NCI-H774 (cell line): ENCODE data around the gene TLE1.
A peak's percentile ranks its signal among the peaks of the same experiment; 100 is the strongest.
"Not testable (repeated sequence)": the region's sequence is repeated elsewhere in the genome, so short reads cannot be mapped to it uniquely, and the experiment has no call there.

Experiments
- DNase-seq: peaks from one replicate; lab custom pipeline; 2025; lab: John Stamatoyannopoulos, UW

The TLE1 gene

GRCh38 chr9:81652058-81652687 is 37.2 kb downstream of the TLE1 start:
- DNase-seq = peak; percentile 28

DNA sequence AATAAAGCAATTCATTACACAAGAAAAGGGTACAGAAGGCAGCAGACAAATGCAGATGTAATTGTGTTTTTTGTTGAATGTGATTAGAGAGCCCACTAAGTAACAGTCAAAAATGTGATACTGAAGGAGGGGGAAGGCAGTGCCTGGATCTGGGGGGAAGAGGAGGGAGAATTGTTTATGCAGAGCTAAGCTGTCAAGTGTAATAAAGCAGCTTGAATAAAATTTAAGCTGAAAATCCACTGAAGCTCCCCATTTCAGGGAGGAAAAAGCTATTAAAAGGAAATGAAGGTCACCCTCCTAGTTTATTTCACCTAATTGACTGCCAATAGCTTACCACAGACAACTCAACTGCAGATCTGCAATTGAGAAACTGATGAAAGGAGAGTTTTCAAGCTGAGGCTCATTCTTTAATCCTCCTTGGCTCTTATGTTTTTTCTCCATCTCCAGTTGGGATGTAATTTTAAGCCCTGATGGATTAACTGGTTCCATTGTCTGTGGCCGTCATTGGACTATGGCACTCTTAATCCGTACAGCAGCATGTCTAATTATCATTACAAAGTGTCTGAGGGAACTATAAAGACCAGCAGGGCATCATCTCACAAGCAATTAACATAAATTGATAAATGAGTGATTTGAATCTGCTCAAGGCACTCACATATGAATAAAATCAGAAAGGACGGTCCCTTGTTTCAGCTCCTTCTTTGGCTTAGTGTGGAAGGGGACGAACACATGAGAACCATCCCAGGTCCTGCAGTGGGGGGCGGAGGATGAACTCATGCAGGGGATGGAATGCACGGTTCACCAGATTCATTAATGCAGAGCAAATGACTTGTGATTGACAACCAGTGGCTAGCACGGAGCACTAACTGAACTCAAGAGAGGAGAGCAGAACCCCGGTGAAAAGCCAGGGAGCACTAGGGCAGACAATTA is 38.5 kb downstream of the TLE1 start:
- no peak for DNase-seq

GRCh38 chr9:81649475-81650240 is 39.7 kb downstream of the TLE1 start:
- DNase-seq = no peak

DNA sequence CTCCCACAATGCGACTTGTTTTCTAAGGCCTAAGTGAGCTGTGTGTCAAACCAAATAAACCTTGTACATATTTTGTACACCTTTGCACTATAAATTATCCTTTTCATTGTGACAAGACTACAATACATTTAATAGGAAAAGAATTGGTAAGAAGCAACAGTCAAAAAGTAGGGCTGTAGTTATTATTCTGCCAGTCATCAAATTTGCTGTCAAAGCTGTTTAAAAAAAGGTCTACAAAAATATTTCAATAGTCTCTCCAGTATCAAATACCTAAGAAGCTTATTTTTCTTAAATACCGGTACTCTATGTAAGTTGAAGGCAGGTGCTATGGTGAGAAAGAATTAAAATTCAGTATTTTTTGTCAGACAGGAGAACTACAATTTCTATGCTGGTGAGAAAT is 40.5 kb downstream of the TLE1 start:
- DNase-seq = no peak

DNA sequence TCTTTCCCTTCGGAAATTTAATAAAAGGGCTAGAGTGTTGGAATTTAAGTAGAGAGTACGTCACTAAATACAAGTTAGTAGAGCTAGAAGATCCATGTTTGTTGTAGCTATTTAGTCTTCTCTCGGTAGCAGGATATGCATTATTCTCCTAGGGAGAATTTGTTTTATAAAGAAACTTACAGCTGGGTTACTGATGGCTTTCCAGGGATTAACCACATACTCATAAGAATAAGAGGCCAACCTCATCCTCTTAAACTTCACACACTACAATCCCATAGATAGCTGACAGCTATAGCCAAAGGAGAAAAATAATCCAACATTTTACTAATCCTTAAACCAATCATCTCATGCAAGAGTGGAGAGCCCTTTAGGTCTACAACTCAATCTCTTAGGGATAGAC is 43.0 kb downstream of the TLE1 start:
- no peak for DNase-seq

DNA sequence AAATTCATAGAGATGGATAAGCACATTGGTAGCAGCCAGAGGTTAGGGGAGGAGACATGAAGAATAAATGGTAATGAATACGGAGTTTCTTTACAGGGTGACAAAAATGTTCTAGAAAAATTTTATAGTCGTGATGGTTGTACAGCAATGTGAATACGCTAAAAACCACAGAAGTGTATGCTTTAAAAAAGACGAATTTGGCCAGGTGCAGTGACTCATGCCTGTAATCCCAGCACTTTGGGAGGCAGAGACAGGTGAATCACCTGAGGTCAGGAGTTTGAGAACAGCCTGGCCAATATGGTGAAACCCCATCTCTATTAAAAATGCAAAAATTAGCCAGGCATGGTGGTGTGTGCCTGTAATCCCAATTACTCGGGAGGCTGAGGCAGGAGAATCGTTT is 44.8 kb downstream of the TLE1 start:
- not testable (repeated sequence) for DNase-seq

- no peak for DNase-seq
These were observed 52.1 kb downstream of the TLE1 start for GRCh38 chr9:81637276-81637675.

GRCh38 chr9:81636255-81636599 is 53.1 kb downstream of the TLE1 start:
- DNase-seq = no peak

GRCh38 chr9:81635521-81636254 is 53.7 kb downstream of the TLE1 start:
- DNase-seq = no peak

DNA sequence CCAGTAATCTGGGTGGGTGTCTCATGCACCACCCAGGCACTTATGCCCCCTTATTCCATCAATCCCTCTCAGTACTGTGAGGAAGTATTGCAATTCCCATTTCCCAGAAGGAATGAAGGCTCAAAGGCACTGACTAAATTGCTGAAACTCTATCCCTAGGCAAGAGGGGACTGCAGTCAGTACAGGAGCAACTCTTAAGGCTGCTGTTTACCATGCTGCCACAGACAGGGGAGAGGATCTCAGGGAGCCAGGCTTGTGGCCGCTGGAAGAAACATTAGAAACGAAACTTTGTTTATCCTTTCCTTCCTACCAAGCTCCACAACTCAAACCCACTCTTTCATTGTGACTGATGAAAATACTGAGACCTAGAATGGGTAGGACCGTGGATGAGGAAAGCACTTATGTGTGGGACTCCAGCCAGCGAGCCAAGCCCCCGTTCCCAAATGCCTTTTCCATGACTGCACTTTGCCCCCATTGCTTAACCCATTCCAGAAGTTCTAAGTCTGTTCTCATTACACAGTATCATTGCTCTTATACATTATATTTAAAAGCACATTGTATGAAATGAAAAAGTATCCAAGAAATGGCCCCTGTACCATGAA is 54.3 kb downstream of the TLE1 start:
- no peak for DNase-seq

- no peak for DNase-seq
These were observed 55.1 kb downstream of the TLE1 start for GRCh38 chr9:81633952-81634854.

- DNase-seq = no peak
These were observed 56.7 kb downstream of the TLE1 start for GRCh38 chr9:81632599-81632998.

DNA sequence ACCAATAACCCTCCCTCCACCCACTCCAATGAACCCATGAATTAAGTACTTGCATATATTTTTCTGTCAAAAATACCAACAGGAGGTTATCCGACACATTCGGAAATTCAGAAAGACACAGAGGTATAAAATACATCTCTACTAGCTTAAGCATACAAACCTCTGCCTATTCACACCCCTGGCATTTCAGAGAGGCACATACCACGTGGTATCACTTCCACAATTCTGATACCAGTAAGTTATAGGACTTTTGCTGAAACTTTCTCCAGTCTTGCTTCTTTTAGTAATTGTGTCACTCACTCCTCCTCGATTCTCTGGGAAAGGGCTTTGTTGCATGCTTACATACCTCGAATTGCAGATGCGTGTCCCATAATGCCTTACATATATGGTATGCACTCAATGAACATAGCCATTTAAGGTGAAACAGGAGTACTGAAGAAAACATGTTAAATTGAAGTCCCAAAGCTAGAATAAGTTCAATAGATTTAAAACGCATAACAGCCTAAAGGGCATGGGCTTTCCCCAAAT is 58.1 kb downstream of the TLE1 start:
- DNase-seq = no peak

- no peak for DNase-seq
These were observed 59.9 kb downstream of the TLE1 start for GRCh38 chr9:81629440-81629839.

GRCh38 chr9:81628897-81629296 is 60.5 kb downstream of the TLE1 start:
- DNase-seq = no peak

GRCh38 chr9:81627481-81627880 is 61.9 kb downstream of the TLE1 start:
- no peak for DNase-seq

GRCh38 chr9:81626511-81626910 is 62.8 kb downstream of the TLE1 start:
- DNase-seq = no peak

DNA sequence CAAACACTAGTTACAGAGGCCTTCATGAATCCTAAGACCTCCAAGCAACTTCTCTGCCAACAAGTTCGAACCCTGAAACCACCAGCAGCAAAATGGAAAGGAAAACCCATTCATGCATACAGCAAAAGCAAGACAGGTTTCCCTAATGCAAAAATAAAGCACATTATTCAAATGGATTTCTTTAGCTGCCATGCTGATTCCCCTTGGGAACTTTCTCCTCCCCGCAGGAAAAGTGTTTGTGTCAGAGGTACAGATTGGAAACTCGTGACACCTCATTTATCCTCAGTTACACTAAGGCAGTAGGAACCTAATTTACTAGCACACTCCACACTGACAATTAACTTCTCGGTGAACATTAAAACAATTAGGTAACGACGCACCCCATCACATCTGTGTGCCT is 63.4 kb downstream of the TLE1 start:
- DNase-seq = no peak

GRCh38 chr9:81623778-81624177 is 65.6 kb downstream of the TLE1 start:
- no peak for DNase-seq

DNA sequence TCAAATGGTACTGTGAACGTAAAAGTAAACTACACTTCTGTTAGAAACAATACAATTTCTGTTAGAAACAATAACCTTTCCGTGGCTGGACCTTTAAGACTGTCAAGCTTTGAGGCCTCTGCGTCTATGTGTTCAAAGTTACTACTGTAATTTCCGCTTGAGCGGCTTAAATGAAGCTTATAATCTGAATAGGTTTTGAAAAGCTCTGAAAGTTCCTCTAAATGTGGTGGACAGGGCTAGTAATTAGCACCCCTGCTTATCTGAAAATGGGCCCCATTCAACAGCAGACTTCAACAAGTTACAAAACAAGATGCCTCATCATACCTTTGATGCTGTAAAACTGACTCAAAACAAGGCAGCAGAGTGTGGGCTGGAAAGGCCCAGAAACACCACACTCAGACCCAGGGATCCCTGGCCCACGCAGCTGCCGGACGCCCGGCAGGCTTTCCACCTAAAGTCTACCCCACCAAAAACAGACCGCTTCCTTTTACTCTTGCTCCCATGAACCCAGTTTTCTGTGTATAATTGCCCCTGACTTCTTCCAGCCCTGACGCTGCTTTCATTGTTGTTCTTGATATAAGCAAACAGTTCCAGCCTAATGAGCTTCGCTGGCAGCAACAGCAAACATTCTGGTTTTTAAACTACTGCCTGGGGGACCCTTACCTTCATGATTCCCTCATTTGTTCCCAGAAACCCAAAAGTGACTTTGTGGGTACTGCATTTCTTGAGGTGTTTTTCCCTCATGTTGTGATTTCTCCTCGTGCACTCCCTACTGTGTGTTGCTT is 66.7 kb downstream of the TLE1 start:
- DNase-seq = no peak
